ENCODE measurements around the gene SDK1. TPM values are rescaled to one million over a fixed set of nuclear protein-coding genes. Genes with fewer than 3 reads are reported as not detected.

SDK1 gene
- total RNA-seq, 2 donors from 2014 or later, result 4.8 to 13.2 TPM

DNA sequence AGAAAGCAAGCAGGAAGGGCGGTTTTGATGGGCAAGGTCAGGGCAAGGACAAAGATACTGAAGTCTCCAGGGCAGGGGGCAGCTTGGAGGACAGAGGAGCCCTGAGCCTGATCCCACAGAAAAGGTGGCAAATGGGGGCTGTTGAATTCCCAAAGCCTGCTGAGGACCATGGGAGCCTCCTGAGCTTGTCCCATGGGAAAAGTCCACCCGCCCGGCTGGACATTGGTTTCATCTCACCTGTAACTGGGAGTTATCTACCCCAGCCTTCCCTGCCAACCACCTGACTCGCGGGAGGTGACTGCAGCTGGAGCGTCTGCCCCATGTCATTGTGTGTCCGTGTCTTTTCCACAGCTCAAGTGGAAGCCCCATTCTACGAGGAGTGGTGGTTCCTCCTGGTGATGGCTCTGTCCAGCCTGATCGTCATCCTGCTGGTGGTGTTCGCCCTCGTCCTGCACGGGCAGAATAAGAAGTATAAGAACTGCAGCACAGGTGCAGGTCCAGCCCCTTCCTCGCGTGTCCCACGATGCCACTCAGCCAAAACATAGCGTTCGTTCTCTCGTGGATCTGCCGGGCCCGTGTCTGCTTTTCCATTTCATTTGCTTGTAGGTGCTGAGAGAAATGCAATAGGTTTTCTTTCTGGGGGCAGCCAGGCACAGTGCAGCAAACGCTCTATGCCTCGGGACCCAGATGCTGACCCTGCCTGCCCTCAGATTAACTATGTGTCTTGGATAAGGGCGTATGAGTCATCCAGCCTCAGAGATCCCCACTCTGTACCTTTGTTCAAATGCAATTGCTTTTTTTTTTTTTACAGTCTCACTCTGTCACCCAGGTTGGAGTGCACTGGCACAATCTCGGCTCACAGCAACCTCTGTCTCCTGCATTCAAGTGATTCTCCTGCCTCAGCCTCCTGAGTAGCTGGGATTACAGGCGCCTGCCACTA is 936.5 kb downstream of the SDK1 start:
- Histone ChIP-seq H3K4me1 (replicated peaks) (no peaks in the 10 kb centered on the region), H3K4me3 (no peak overlapping the region), H3K36me3 (no peaks in the 10 kb centered on the region), H3K27me3 (replicated peaks; ENCODE audit: insufficient read depth) (no peaks in the 10 kb centered on the region), H3K27ac (no peak overlapping the region), H3K9me3 (no peaks in the 10 kb centered on the region)
- no peak for DNase-seq (ENCODE audit: low spot score)
- 95% methylated on average over 25 of the region's 25 CpGs for WGBS
- intact Hi-C loops (cut with DNase I), result no loop called here
- TF ChIP-seq POLR2AphosphoS5 (IDR thresholded peaks at IDR 0.05) (no peak), POLR2A (IDR thresholded peaks at IDR 0.05) (no peak)
- TF ChIP-seq, protein P1, sequence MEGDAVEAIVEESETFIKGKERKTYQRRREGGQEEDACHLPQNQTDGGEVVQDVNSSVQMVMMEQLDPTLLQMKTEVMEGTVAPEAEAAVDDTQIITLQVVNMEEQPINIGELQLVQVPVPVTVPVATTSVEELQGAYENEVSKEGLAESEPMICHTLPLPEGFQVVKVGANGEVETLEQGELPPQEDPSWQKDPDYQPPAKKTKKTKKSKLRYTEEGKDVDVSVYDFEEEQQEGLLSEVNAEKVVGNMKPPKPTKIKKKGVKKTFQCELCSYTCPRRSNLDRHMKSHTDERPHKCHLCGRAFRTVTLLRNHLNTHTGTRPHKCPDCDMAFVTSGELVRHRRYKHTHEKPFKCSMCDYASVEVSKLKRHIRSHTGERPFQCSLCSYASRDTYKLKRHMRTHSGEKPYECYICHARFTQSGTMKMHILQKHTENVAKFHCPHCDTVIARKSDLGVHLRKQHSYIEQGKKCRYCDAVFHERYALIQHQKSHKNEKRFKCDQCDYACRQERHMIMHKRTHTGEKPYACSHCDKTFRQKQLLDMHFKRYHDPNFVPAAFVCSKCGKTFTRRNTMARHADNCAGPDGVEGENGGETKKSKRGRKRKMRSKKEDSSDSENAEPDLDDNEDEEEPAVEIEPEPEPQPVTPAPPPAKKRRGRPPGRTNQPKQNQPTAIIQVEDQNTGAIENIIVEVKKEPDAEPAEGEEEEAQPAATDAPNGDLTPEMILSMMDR (IDR thresholded peaks at IDR 0.05), result no peak

- H3K4me3 ChIP-seq, result no peak overlapping the region
- H3K27me3 ChIP-seq (replicated peaks; ENCODE audit: insufficient read depth), result no peaks in the 10 kb centered on the region
- intact Hi-C loops (cut with DNase I), result no loop called here
- H3K9me3 ChIP-seq, result no peaks in the 10 kb centered on the region
- 88% methylated on average over 5 of the region's 5 CpGs for WGBS
- no peaks in the 10 kb centered on the region for H3K4me1 ChIP-seq (replicated peaks)
- no peaks in the 10 kb centered on the region for H3K36me3 ChIP-seq
- no peak for TF ChIP-seq POLR2A (IDR thresholded peaks at IDR 0.05)
- TF ChIP-seq, protein P1 (IDR thresholded peaks at IDR 0.05), result no peak
- TF ChIP-seq POLR2AphosphoS5 (IDR thresholded peaks at IDR 0.05), result no peak
- DNase-seq (ENCODE audit: low spot score), result no peak
- no peak overlapping the region for H3K27ac ChIP-seq
These were observed 937.8 kb downstream of the SDK1 start for GRCh38 chr7:4238861-4239260.

GRCh38 chr7:4240042-4240441 is 939.0 kb downstream of the SDK1 start:
- Histone ChIP-seq H3K4me3 (no peak overlapping the region), H3K27me3 (replicated peaks; ENCODE audit: insufficient read depth) (no peaks in the 10 kb centered on the region), H3K4me1 (replicated peaks) (no peaks in the 10 kb centered on the region), H3K36me3 (no peaks in the 10 kb centered on the region), H3K9me3 (no peaks in the 10 kb centered on the region), H3K27ac (no peak overlapping the region)
- intact Hi-C loops (cut with DNase I), result no loop called here
- DNase-seq (ENCODE audit: low spot score), result no peak
- WGBS, result 91% methylated on average over 10 of the region's 10 CpGs
- TF ChIP-seq POLR2A (IDR thresholded peaks at IDR 0.05) (no peak), POLR2AphosphoS5 (IDR thresholded peaks at IDR 0.05) (no peak)
- TF ChIP-seq, protein P1 (IDR thresholded peaks at IDR 0.05), result no peak

DNA sequence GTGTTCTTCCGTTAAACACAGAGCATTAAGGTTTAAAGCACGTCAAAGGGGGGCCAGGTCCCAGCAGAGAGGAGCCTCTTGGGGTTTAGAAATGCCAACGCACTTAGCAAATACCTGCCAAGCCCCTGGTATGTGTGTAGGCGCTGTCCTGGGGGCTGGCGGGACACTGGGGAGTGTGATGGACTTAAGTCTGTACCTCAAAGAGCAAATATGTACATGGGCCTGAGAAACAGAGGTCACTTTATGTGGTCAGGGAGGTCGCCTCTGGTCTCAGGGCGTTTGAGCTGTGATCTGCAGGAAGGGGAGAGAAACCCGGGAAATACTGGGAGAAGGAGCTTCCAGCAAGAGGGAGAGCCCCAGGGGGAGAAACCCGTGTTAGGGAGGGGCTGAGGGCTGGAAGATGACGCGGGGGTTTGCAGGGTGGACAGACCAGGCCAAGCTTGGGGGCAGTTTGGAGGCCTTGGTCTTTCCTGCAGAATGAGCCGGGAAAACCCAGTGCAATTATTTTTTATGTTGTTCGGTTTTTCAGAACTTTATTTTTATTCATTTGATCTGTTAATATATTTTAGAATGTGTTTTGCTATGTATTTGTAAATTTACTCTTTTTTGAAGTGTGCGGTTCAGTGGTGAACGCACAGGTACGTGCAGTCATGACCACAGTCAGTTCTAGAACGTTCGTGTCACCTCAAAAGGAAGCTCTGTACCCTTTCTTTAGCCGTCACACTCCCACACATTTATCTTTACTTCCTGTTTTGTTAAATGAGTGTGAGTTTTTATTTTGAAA is 939.7 kb downstream of the SDK1 start:
- no peak overlapping the region for H3K4me3 ChIP-seq
- DNase-seq (ENCODE audit: low spot score), result no peak
- no peaks in the 10 kb centered on the region for H3K4me1 ChIP-seq (replicated peaks)
- 80% methylated on average over 19 of the region's 19 CpGs for WGBS
- no peaks in the 10 kb centered on the region for H3K27me3 ChIP-seq (replicated peaks; ENCODE audit: insufficient read depth)
- no peak overlapping the region for H3K27ac ChIP-seq
- intact Hi-C loops (cut with DNase I), result no loop called here
- no peaks in the 10 kb centered on the region for H3K9me3 ChIP-seq
- no peaks in the 10 kb centered on the region for H3K36me3 ChIP-seq
- TF ChIP-seq POLR2AphosphoS5 (IDR thresholded peaks at IDR 0.05), result no peak
- TF ChIP-seq POLR2A (IDR thresholded peaks at IDR 0.05), result no peak
- TF ChIP-seq, protein P1 (IDR thresholded peaks at IDR 0.05), result no peak
